HepG2 (cell line): ENCODE results near the gene HMCN2.

Source experiments
- CTCF ChIP-seq: sonication (generic); formaldehyde crosslinking; IDR thresholded peaks from 2 replicates; pipeline ENCODE4 v1.5.0; 2020; ENCODE audit warnings: mild to moderate bottlenecking, missing genetic modification reagents, moderate library complexity
- EZH2 ChIP-seq: conservative IDR thresholded peaks from 2 replicates; pipeline ENCODE4 v1.6.1; 2012; ENCODE audit warnings: mild to moderate bottlenecking, low read depth, low read length, moderate library complexity
- GTF3A ChIP-seq: sonication (generic); formaldehyde crosslinking; conservative IDR thresholded peaks from 2 replicates; pipeline ENCODE4 v1.4.0; 2020; ENCODE audit warnings: mild to moderate bottlenecking, missing genetic modification reagents
- NR3C1 ChIP-seq: sonication (generic); formaldehyde crosslinking; IDR thresholded peaks from 2 replicates; pipeline ENCODE4 v1.4.0; 2020; ENCODE audit warnings: missing genetic modification reagents
- PCBP1 ChIP-seq: fragments of 200-400 bp; formaldehyde crosslinking; IDR thresholded peaks from 2 replicates; pipeline ENCODE4 v1.6.1; 2017; ENCODE audit warnings: mild to moderate bottlenecking, low read depth, low read length, borderline replicate concordance
- RFX5 ChIP-seq: IDR thresholded peaks from 2 replicates; pipeline ENCODE4 v1.6.1; 2011; ENCODE audit warnings: low read depth, low read length, improper control_type of control experiment
- ZFP41 ChIP-seq: sonication (generic); formaldehyde crosslinking; IDR thresholded peaks from 2 replicates; pipeline ENCODE4 v1.4.0; 2020; ENCODE audit warnings: mild to moderate bottlenecking, missing genetic modification reagents, borderline replicate concordance

- TF ChIP-seq PCBP1 = no peak
- no peak for TF ChIP-seq GTF3A (CRISPR knock-in tag)
- no peak for TF ChIP-seq EZH2
- no peak for TF ChIP-seq RFX5
- no peak for TF ChIP-seq NR3C1 (CRISPR knock-in tag)
- TF ChIP-seq ZFP41 (CRISPR knock-in tag) = no peak
- TF ChIP-seq CTCF (CRISPR knock-in tag) = no peak
These were observed 2.8 kb upstream of the HMCN2 start for GRCh38 chr9:130262771-130263170.
